ENCODE data around the gene KCNA5.

KCNA5 gene

DNA sequence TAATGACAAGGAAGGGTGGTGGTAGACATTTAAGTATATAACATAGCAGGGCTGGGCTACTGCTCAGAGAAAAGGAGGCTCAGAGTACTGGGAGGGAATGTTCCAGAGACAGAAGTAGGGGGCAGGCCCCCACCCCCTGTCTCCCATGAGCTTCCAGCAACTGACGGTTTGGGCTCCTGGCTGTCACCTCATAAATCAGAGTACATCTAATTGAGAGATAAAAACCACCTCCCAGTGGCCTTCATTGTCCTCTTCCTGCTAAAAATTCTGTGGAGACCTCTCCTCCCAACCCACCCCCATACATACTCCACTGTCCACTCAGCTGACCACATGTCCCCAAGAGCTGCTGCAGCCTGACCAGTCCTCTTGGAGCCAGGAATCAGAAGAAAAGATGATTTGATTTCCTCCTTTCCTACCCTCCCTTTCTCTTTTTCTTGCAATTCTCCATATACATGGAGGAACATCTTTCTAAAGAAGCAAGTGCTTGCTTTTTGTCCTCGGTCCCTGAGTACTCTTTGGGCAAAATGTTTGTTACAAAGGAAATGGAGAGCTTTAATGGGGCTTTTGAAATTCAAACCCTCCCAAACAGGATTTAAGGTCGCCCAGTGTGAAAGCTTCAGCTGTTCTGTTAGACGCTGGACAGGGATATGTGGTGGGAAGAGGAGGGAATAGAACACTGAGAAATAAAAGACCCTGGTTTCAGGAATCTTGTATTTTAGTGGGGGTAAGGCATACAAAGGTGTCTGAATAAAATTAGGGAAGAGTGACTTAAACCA, 16.4 kb upstream of the KCNA5 start:
- DNase-seq (ENCODE audit: low read depth) = no peak

DNA sequence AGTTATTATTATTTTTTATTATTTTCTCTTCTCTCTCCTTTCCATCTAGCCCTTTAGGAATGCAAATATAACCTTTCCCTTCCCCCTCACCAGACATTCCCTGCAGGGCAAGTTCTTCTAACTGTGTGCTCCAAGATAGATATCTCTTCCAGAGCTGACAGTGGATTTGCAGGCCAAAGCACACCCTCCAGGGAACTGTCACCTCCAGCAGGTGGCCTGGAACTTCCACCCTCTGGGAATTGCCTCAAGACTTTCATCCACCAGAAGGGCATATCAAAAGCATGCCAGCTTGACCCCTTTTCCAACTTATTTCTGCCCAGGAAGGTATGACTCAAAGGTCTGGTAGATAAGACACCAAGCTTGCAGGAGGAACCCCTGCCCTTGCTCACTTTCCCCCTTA, 13.6 kb upstream of the KCNA5 start:
- no peak for DNase-seq (ENCODE audit: low read depth)

- DNase-seq (ENCODE audit: low read depth) = no peak
Observed at GRCh38 chr12:5031242-5031641, 12.4 kb upstream of the KCNA5 start.

GRCh38 chr12:5031958-5032357, 11.7 kb upstream of the KCNA5 start:
- DNase-seq (ENCODE audit: low read depth) = no peak

- DNase-seq (ENCODE audit: low read depth) = no peak
Observed at GRCh38 chr12:5032821-5033220, 10.9 kb upstream of the KCNA5 start.

DNA sequence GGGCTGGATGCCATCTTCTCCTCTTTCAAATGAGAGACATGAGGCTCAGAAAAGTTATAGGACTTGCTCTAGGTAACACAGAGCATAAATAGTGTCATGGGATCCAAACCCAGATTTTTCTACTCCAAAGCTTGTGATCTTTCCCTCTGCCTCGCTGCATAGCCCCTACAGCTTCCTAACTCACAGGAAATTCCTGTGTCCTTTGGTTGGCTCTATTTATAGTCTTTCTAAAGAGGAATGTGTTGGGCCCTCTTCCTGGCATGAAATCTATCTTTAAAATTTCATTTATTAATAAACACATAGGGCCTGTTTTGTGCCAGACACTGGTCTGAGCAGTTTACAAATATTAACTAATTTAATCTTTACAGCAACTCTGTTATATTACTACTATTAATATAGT, 9.8 kb upstream of the KCNA5 start:
- no peak for DNase-seq (ENCODE audit: low read depth)

DNA sequence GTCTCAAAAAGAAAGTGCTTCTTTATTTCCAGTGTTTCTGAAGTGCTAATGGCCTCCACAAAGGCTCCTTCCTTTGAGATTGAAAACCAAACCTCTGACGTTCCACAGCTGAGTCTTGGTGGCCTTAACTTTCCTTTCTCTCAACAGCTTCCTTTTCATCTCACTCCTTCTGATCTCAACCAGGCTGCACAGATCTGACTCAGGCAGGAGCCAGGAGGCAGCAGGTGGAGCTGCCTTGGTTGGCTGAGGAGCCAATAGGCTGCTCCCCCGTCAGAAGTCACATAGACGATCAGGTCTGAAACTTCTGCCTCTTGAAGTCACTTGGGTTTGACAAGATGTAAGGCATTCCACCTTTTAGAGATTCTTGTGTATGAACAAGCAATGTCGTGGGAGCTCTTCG, 9.1 kb upstream of the KCNA5 start:
- no peak for DNase-seq (ENCODE audit: low read depth)

GRCh38 chr12:5035618-5036017, 8.1 kb upstream of the KCNA5 start:
- DNase-seq (ENCODE audit: low read depth) = no peak

DNA sequence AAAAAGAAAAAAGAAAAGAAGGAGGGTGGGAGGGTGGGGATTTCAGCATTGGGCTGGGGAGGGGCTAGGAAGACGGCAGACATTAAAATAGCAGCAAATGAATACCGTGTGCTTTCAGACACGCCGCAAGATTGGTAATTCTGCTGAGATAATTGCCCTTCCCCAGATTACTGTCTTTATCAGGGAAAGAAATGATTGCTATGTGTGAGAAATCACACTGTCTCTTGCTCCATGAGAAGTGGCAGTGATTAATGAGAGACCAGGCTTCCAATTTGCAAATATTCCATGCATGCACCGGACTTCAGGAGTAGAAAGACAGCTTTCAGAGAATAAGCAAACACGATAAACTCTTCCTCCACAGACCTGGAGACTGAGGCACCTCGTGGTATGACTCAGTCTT, 7.6 kb upstream of the KCNA5 start:
- DNase-seq (ENCODE audit: low read depth) = no peak

DNA sequence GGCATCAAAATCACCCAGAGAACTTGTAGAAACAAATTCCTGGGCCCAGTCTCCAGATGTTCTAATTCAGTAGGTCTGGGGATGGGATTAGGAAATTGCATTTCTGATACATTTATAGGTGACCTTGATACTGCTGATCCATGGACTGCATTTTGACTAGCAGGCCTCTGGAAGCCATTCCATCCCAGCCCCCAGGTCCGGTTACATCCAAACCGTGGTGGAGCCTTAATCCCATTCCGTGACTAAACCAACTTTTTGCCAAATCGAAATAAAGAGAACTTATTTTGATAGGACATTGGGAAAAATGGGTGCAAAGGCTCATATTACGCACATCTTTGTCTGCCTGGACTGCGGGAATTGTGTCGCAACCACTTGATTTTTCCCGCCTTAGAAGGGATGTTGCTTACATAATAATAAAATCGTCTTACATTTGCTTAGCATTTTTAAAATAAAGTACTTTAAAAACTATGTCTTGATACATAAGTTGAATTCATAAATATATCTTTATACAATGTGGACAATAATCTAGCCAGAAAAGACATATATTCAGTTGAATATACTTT, 5.8 kb upstream of the KCNA5 start:
- DNase-seq (ENCODE audit: low read depth) = no peak

DNA sequence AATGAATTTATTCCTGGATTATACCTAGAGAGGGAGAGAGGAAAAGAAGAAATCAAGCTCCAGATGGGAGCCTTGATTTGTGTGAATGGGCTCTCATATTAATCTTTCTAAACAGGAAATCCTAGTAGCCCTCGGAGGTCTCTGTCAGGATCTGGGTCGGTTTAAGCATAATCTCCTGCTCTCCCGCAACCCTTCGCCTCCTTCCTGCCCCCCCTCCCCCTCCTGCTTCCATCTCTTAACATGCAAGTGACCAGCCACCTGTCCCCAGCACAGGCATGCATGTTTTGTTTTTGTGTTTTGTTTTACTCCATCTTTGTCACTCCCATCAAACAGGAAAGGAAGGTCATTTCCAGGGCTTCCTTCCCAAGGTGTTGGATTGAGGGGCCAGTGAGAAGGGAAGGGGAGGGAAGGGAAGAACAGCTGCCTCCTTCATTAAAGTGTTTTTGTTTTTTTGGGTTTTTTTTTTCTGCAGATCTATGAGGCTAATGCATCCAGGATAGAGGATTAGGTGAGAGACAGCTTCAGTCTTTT, 4.8 kb upstream of the KCNA5 start:
- no peak for DNase-seq (ENCODE audit: low read depth)

DNA sequence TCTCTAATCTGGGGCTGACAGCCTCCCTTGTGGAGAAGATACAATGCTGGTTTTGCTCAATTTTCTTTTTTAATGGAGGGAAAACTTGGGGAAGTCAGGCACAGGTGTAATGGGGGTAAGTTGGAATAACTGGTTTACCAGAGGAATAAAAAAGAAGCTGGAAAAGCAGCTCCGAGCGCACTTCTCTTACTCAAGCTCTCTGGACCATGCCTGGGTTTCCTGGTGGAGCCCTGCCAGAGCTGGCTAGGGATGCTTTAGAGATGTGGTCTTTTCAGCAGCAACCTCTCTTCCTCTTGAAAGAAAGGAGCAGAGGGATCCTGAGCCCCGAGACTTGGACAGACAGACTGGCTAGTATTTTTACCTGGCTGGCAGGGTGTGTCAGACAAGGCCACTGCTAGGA, 3.9 kb upstream of the KCNA5 start:
- no peak for DNase-seq (ENCODE audit: low read depth)

- no peak for DNase-seq (ENCODE audit: low read depth)
Observed at GRCh38 chr12:5040368-5040767, 3.3 kb upstream of the KCNA5 start.

DNA sequence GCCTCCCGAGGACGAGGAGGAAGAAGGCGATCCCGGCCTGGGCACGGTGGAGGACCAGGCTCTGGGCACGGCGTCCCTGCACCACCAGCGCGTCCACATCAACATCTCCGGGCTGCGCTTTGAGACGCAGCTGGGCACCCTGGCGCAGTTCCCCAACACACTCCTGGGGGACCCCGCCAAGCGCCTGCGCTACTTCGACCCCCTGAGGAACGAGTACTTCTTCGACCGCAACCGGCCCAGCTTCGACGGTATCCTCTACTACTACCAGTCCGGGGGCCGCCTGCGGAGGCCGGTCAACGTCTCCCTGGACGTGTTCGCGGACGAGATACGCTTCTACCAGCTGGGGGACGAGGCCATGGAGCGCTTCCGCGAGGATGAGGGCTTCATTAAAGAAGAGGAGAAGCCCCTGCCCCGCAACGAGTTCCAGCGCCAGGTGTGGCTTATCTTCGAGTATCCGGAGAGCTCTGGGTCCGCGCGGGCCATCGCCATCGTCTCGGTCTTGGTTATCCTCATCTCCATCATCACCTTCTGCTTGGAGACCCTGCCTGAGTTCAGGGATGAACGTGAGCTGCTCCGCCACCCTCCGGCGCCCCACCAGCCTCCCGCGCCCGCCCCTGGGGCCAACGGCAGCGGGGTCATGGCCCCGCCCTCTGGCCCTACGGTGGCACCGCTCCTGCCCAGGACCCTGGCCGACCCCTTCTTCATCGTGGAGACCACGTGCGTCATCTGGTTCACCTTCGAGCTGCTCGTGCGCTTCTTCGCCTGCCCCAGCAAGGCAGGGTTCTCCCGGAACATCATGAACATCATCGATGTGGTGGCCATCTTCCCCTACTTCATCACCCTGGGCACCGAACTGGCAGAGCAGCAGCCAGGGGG, 979 bp downstream of the KCNA5 start:
- DNase-seq (ENCODE audit: low read depth) = no peak

DNA sequence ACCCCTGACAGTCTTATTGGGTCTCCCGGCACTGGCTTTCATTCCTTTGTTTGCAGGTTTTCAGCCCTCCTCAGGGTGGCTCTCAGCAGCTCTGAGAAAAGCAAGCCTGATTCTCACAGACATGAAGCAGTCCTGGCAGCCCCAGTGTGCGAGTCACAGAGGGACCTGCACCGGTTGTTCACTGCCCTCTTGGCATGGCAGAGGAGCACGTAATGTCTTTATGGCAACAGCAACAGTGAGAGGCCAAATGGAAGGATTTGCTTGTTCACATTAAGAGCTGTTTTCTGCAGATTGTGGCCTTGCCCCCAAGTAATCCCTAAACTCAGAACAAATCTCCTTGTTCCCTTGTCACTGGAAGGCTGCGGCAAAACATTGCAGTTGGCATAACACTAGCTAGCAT, 3.4 kb downstream of the KCNA5 start:
- DNase-seq (ENCODE audit: low read depth) = no peak

- no peak for DNase-seq (ENCODE audit: low read depth)
Observed at GRCh38 chr12:5047729-5048128, 4.0 kb downstream of the KCNA5 start.

- DNase-seq (ENCODE audit: low read depth) = no peak
Observed at GRCh38 chr12:5050542-5050941, 6.9 kb downstream of the KCNA5 start.

DNA sequence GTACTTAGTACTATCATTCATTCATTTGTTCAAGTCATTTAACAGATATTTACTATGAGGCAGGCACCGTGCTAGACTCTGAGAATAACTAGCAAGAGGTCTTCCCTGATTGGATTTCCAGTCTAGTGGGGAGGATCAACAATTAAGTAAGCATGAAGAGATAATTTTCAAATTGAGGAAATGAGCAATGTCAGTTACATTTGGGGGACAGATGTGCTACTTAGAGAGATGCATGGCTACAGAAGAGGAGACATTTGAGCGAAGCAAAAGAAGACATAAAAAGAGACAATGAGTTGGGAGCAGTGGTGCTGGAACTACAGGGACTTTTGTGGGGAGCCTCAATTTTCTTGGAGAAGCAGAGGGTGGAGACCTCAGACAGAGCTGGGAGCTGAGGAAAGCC, 7.7 kb downstream of the KCNA5 start:
- no peak for DNase-seq (ENCODE audit: low read depth)

GRCh38 chr12:5051913-5052312, 8.2 kb downstream of the KCNA5 start:
- no peak for DNase-seq (ENCODE audit: low read depth)

- DNase-seq (ENCODE audit: low read depth) = no peak
Observed at GRCh38 chr12:5052348-5052747, 8.7 kb downstream of the KCNA5 start.

GRCh38 chr12:5059358-5059757, 15.7 kb downstream of the KCNA5 start:
- no peak for DNase-seq (ENCODE audit: low read depth)

DNA sequence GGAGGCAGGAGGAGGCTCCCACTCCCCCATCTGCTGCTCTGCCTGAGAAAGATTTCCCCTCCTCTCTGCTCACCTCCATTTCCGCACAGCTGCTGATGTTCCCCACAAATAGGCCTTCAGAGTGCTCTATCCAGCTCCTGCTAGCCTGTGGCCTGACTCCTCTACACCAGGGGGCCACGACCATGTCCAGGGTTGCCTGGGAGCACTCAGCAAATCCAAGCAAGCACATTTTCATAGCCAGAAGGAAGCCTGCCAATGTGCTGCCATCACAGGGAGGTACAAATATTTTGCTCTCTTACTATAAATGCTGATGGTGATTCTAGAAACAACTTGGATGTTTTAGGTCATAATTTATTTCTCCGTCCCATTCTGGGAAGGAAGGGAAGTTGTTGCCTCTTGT, 17.3 kb downstream of the KCNA5 start:
- no peak for DNase-seq (ENCODE audit: low read depth)

GRCh38 chr12:5063149-5063548, 19.5 kb downstream of the KCNA5 start:
- DNase-seq (ENCODE audit: low read depth) = no peak

Data from T-helper 22 cell (primary cell).